Natural killer cell (primary cell): Measurements from ENCODE around the gene ELMO1. TPM values are rescaled to one million over a fixed set of nuclear protein-coding genes. Genes with fewer than 3 reads are reported as not detected.

Experiments used
- ATAC-seq, 3 donors: fragments of 150-1000 bp in 2 of 3; fragments of 200-7000 bp in 1 of 3; cut with Tn5 transposase; 1 replicate in 1 of 3; 2 replicates in 2 of 3; pipeline ENCODE4 v1.10.0; 2021; ENCODE audit warnings: mild to moderate bottlenecking in 2 of 3, moderate library complexity in 2 of 3
- DNase-seq, 2 donors: peaks; one replicate each; pipeline versions ENCODE4 v3.0.0 to v3.0.0-alpha.2; 2013 to 2021; ENCODE audit warnings: mixed read lengths in 1 of 2
- H3K27ac ChIP-seq: one replicate; pipeline ENCODE4 v1.5.1; 2013; ENCODE audit warnings: mild to moderate bottlenecking, low read length
- H3K27me3 ChIP-seq: one replicate; pipeline ENCODE4 v1.6.1; 2013; ENCODE audit warnings: low read length; ENCODE audit not compliant: control insufficient read depth, insufficient read depth
- H3K36me3 ChIP-seq: one replicate; pipeline ENCODE4 v1.6.1; 2013; ENCODE audit warnings: low read length; ENCODE audit not compliant: control insufficient read depth, insufficient read depth
- H3K4me1 ChIP-seq: one replicate; pipeline ENCODE4 v1.6.1; 2013; ENCODE audit warnings: low read length; ENCODE audit not compliant: control insufficient read depth, insufficient read depth
- H3K4me3 ChIP-seq: one replicate; pipeline ENCODE4 v1.5.1; 2013; ENCODE audit warnings: low read length
- H3K9me3 ChIP-seq: one replicate; pipeline ENCODE4 v1.6.1; 2013; ENCODE audit warnings: low read length; ENCODE audit not compliant: control insufficient read depth, insufficient read depth
- H3K27ac Mint-ChIP-seq, 2 donors: one replicate each; pipeline ENCODE4 v1.8.0; 2022; ENCODE audit warnings: mild to moderate bottlenecking in 2 of 2, mixed read lengths in 2 of 2, moderate library complexity in 1 of 2
- H3K27me3 Mint-ChIP-seq, 2 donors: one replicate each; pipeline ENCODE4 v1.8.0; 2022; ENCODE audit warnings: low read depth in 2 of 2, mixed read lengths in 2 of 2
- H3K36me3 Mint-ChIP-seq: one replicate; pipeline ENCODE4 v1.8.0; 2022; ENCODE audit warnings: mixed read lengths
- H3K4me1 Mint-ChIP-seq, 2 donors: one replicate each; pipeline ENCODE4 v1.8.0; 2022; ENCODE audit warnings: mixed read lengths in 2 of 2
- H3K4me3 Mint-ChIP-seq: one replicate; pipeline ENCODE4 v1.8.0; 2022; ENCODE audit warnings: mild to moderate bottlenecking, moderate library complexity, mixed read lengths
- H3K9me3 Mint-ChIP-seq, 2 donors: one replicate each; pipeline ENCODE4 v1.8.0; 2022; ENCODE audit warnings: mixed read lengths in 2 of 2
- WGBS: methylation state at CpG from one replicate; pipeline ENCODE4 v1.1.7; 2013; ENCODE audit warnings: missing lambda C conversion rate; ENCODE audit not compliant: insufficient coverage; 5-methylcytosine and 5-hydroxymethylcytosine counted together
- intact Hi-C: fragments of 100-400 bp; cut with micrococcal nuclease; formaldehyde crosslinking; loops from one replicate; pipeline ENCODE4 v1.14.2; 2022
- total RNA-seq, 4 donors: library from RNA; stranded (reverse); fragments of 120-200 nt in 1 of 4; gene quantifications; one replicate each; pipeline versions ENCODE4 v1.2.3 to v1.2.4, GENCODE V29; 2013 to 2022
- TF ChIP-seq, protein P1 (sequence below): fragments of 200-600 bp; IDR thresholded peaks from one replicate; pipeline ENCODE4 v1.8.0; 2022; ENCODE audit warnings: antibody characterized with exemption

Gene ELMO1
- total RNA-seq, 3 donors from 2014 or later (not counting 1 experiment from before 2014, with no cell fraction given) = 127 to 147 (median 130) TPM

DNA sequence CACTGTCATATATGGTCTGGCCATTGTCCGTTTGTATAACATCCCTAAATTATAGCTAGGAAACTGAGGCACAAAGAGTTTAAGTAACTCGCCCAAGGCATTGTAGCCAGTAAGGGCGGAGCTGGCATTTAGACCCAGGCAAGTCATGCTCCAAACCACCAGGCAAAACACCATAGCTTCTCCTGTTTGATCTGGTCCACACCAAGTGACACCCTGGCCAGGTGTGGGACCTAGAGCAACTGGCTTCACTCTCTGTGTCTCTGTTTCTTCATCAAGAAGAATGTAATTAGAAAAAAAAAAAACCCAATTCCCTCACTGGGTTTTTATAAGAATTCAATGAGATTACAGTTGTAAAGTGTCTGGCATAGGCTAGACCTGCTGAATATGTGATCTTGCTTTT lies 639.2 kb downstream of the ELMO1 start:
- Histone ChIP-seq H3K27me3 (no peaks in the 10 kb centered on the region), H3K36me3 (no peaks in the 10 kb centered on the region), H3K27ac (no peak overlapping the region), H3K9me3 (no peaks in the 10 kb centered on the region), H3K4me3 (no peak overlapping the region), H3K4me1 (peaks cover 14% of the 10 kb centered on the region)
- Mint-ChIP-seq H3K27me3 (peaks cover 0 to 5% of the 10 kb centered on the region in 2 donors), H3K27ac (peak overlapping the region in 1 of 2 donors; percentile 64), H3K4me3 (no peak overlapping the region), H3K36me3 (peaks cover 10% of the 10 kb centered on the region), H3K4me1 (peaks cover 26 to 32% of the 10 kb centered on the region in 2 donors), H3K9me3 (peaks cover 0 to 2% of the 10 kb centered on the region in 2 donors)
- WGBS = 82% methylated on average over 3 of the region's 3 CpGs
- TF ChIP-seq, protein P1, sequence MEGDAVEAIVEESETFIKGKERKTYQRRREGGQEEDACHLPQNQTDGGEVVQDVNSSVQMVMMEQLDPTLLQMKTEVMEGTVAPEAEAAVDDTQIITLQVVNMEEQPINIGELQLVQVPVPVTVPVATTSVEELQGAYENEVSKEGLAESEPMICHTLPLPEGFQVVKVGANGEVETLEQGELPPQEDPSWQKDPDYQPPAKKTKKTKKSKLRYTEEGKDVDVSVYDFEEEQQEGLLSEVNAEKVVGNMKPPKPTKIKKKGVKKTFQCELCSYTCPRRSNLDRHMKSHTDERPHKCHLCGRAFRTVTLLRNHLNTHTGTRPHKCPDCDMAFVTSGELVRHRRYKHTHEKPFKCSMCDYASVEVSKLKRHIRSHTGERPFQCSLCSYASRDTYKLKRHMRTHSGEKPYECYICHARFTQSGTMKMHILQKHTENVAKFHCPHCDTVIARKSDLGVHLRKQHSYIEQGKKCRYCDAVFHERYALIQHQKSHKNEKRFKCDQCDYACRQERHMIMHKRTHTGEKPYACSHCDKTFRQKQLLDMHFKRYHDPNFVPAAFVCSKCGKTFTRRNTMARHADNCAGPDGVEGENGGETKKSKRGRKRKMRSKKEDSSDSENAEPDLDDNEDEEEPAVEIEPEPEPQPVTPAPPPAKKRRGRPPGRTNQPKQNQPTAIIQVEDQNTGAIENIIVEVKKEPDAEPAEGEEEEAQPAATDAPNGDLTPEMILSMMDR = no peak
- peak; percentile 43 to 72 (median 49) for ATAC-seq
- intact Hi-C loops = no loop called here
- DNase-seq = no peak

DNA sequence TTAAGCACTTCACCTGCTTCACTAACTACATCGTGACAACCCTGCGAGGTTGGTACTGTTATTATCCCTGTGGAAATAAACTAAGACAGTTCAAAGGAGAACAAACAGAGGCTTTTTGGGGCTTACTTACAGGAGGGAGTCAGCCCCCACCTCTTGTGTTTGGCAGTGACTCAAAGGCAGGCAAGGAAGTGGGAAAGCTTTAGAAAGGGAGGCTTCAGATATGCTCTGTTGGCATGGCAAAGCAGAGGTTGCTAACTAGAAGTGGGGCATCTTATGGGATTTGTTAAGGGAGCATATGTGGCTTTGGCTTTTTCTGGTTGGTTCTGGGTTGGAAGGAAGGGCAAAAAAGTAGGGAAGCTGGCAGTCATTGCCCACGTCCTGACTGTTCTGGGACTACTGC lies 639.6 kb downstream of the ELMO1 start:
- Mint-ChIP-seq H3K4me1 (peaks cover 26 to 32% of the 10 kb centered on the region in 2 donors), H3K4me3 (no peak overlapping the region), H3K27ac (peak overlapping the region in 1 of 2 donors; percentile 64), H3K36me3 (peaks cover 10% of the 10 kb centered on the region), H3K27me3 (peaks cover 0 to 5% of the 10 kb centered on the region in 2 donors), H3K9me3 (peaks cover 0 to 2% of the 10 kb centered on the region in 2 donors)
- intact Hi-C loops = no loop called here
- H3K27me3 ChIP-seq = no peaks in the 10 kb centered on the region
- no peak overlapping the region for H3K4me3 ChIP-seq
- no peak for ATAC-seq
- peaks cover 14% of the 10 kb centered on the region for H3K4me1 ChIP-seq
- DNase-seq = no peak
- WGBS = 94% methylated on average over 3 of the region's 3 CpGs
- TF ChIP-seq, protein P1 = no peak
- H3K9me3 ChIP-seq = no peaks in the 10 kb centered on the region
- H3K27ac ChIP-seq = no peak overlapping the region
- H3K36me3 ChIP-seq = no peaks in the 10 kb centered on the region

GRCh38 chr7:36806891-36807290 lies 641.8 kb downstream of the ELMO1 start:
- WGBS = 37% methylated on average over 2 of the region's 2 CpGs
- Histone ChIP-seq H3K4me3 (no peak overlapping the region), H3K36me3 (no peaks in the 10 kb centered on the region), H3K27me3 (no peaks in the 10 kb centered on the region), H3K4me1 (peaks cover 14% of the 10 kb centered on the region), H3K9me3 (no peaks in the 10 kb centered on the region), H3K27ac (no peak overlapping the region)
- H3K27me3 Mint-ChIP-seq = peaks cover 0 to 5% of the 10 kb centered on the region in 2 donors
- H3K4me3 Mint-ChIP-seq = no peak overlapping the region
- DNase-seq (no peak), ATAC-seq (peak in 2 of 3 donors; percentile 30 to 44)
- peak overlapping the region in 1 of 2 donors; percentile 43 for H3K27ac Mint-ChIP-seq
- H3K4me1 Mint-ChIP-seq = peaks cover 32 to 35% of the 10 kb centered on the region in 2 donors
- TF ChIP-seq, protein P1 = no peak
- H3K9me3 Mint-ChIP-seq = peaks cover 0 to 2% of the 10 kb centered on the region in 2 donors
- intact Hi-C loops = no loop called here
- H3K36me3 Mint-ChIP-seq = peaks cover 10% of the 10 kb centered on the region

Other genes starting within 250 kb of the ELMO1 start
- 10 to 100 TPM; 30.2 to 68.1 (median 55.2) TPM for gene GPR141, start 234.9 kb upstream of the ELMO1 start, total RNA-seq